ENCODE results near the gene SEPTIN1.

DNA sequence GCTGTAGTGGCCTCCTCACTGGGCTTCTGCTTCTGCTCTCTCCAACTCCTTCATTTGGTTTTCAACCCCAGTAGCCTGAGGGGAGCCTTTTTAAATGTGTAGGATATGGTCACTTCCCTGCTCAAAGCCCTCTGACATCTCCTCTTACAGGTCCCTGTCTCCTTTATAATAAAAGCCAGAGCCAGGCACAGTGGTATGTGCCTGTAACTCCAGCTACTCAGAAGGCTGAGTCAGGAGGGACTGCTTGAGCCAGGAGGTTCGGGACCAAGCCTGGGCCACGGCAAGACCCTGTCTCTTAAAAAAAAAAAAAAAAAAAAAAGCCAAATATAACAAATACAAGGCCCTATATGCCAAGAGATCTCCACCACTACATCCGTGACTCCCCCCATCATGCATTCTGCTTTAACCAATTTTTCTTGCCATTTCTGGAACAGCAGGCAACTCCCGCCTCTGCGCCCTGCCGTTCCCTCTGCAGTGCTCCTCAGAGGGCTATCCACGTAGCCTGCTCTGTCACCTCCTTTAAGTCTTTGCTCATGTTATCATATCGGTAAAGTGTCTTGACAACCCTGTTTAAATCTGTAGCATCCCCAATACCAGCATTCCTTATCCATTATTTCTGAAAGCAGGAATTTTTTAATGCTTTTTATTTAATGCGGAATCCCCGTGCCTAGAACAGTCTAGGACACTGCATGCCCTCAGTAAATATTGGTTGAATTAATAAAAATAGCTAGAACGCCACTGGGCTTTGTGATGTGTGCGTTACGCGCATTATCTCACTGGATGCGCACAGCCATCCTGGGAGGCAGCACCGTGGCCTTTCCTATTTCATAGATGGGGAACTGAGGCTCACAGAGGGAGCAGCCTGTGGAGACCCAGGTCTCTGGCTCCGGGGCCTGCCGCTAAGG lies 34.5 kb upstream of the SEPTIN1 start:
- TF ChIP-seq BHLHE40 (IDR thresholded peaks at IDR 0.05; ENCODE audit: low read depth, low read length), result no peak
- no peak for TF ChIP-seq MAFK (IDR thresholded peaks at IDR 0.05; ENCODE audit: low read depth, low read length)
- TF ChIP-seq NFE2L2 (IDR thresholded peaks at IDR 0.05; ENCODE audit: low read depth, low read length), result no peak

Measured in IMR-90 (cell line).